GM12878 (cell line): ENCODE results near the gene DENND1A. TPM values are rescaled to one million over a fixed set of nuclear protein-coding genes. Genes with fewer than 3 reads are reported as not detected.

Experiments
- CBFB ChIP-seq: IDR thresholded peaks from 2 replicates; pipeline ENCODE4 v1.6.1; 2016; ENCODE audit warnings: antibody characterized with exemption, low read depth
- DPF2 ChIP-seq: fragments of 450-650 bp; IDR thresholded peaks from 2 replicates; pipeline ENCODE4 v1.6.1; 2017; ENCODE audit warnings: mild to moderate bottlenecking
- ESRRA ChIP-seq: IDR thresholded peaks from 2 replicates; pipeline ENCODE4 v1.6.1; 2012; ENCODE audit warnings: mild to moderate bottlenecking, low read length, improper control_type of control experiment
- EZH2 ChIP-seq: IDR thresholded peaks from 2 replicates; pipeline ENCODE4 v1.6.1; 2012; ENCODE audit warnings: low read depth, mild to moderate bottlenecking, control low read depth, inconsistent platforms, low read length, borderline replicate concordance; ENCODE audit not compliant: control insufficient read depth
- FOXK2 ChIP-seq: fragments of 450-650 bp; IDR thresholded peaks from 2 replicates; pipeline ENCODE4 v1.6.1; 2017; ENCODE audit warnings: mild to moderate bottlenecking, moderate library complexity
- GATAD2B ChIP-seq: fragments of 450-650 bp; conservative IDR thresholded peaks from 2 replicates; pipeline ENCODE4 v1.6.1; 2017; ENCODE audit warnings: low read depth, mild to moderate bottlenecking, moderate library complexity
- IKZF1 ChIP-seq: fragments of 450-650 bp; conservative IDR thresholded peaks from 2 replicates; pipeline ENCODE4 v1.6.1; 2017; ENCODE audit warnings: antibody characterized with exemption, mild to moderate bottlenecking
- IKZF2 ChIP-seq, 2 experiments: fragments of 450-650 bp; IDR thresholded peaks; 2 replicates each; pipeline ENCODE4 v1.6.1; 2017; ENCODE audit warnings: mild to moderate bottlenecking in 2 of 2, moderate library complexity in 2 of 2
- JUND ChIP-seq: IDR thresholded peaks from 2 replicates; pipeline ENCODE4 v1.6.1; 2012; ENCODE audit warnings: low read depth, mild to moderate bottlenecking, low read length, improper control_type of control experiment, moderate library complexity
- MTA2 ChIP-seq: fragments of 450-650 bp; IDR thresholded peaks from 2 replicates; pipeline ENCODE4 v1.6.1; 2016; ENCODE audit warnings: low read depth, mild to moderate bottlenecking, moderate library complexity
- PAX5 ChIP-seq: IDR thresholded peaks from 2 replicates; pipeline ENCODE4 v1.6.1; 2011; ENCODE audit warnings: low read depth, low read length, borderline replicate concordance
- RAD21 ChIP-seq: IDR thresholded peaks from 2 replicates; pipeline ENCODE4 v1.6.1; 2011; ENCODE audit warnings: mild to moderate bottlenecking, low read depth, low read length, moderate library complexity; ENCODE audit not compliant: insufficient read depth
- RAD51 ChIP-seq: fragments of 450-650 bp; IDR thresholded peaks from 2 replicates; pipeline ENCODE4 v1.6.1; 2016; ENCODE audit warnings: moderate library complexity, mild to moderate bottlenecking, inconsistent platforms
- TBL1XR1 ChIP-seq: IDR thresholded peaks from 2 replicates; pipeline ENCODE4 v1.6.1; 2012; ENCODE audit warnings: low read depth, low read length, improper control_type of control experiment
- TCF3 ChIP-seq: IDR thresholded peaks from 2 replicates; pipeline ENCODE4 v1.6.1; 2012; ENCODE audit warnings: low read depth, mild to moderate bottlenecking, low read length, borderline replicate concordance; ENCODE audit not compliant: insufficient read depth
- ZNF24 ChIP-seq: fragments of 450-650 bp; IDR thresholded peaks from 2 replicates; pipeline ENCODE4 v1.6.1; 2017; ENCODE audit warnings: antibody characterized with exemption, mild to moderate bottlenecking
- ZSCAN29 ChIP-seq: fragments of 450-650 bp; IDR thresholded peaks from 2 replicates; pipeline ENCODE4 v1.6.1; 2017; ENCODE audit warnings: mild to moderate bottlenecking, moderate library complexity
- polyA plus RNA-seq, 11 experiments: library from polyadenylated mRNA; depleted of rRNA in 4 of 11; unstranded in 6 of 11; stranded (reverse) in 5 of 11; fragments of >200 nt; fragmentation: Nextera tagmentation in 4 of 11; fragmentation: Illumina TruSeq in 1 of 11; extraction: Ambion mirVana in 4 of 11; extraction: Trizol in 1 of 11; gene quantifications; 1 replicate in 1 of 11; 2 replicates in 10 of 11; pipeline versions ENCODE4 v1.2.1 to v1.2.3, GENCODE V29; 2011 to 2016; ENCODE audit warnings: inconsistent platforms in 2 of 11, missing spikeins in 2 of 11, low read depth in 1 of 11
- total RNA-seq, 4 experiments: library from RNA; depleted of rRNA in 3 of 4; stranded (reverse); fragments of >200 nt in 3 of 4; fragmentation: Illumina TruSeq in 1 of 4; extraction: Trizol in 1 of 4; gene quantifications; 2 replicates each; pipeline versions ENCODE4 v1.2.1 to v1.2.3, GENCODE V29; 2013 to 2021
- TF ChIP-seq, protein P1 (sequence below): IDR thresholded peaks from 2 replicates; pipeline ENCODE4 v1.6.1; 2012; ENCODE audit warnings: mild to moderate bottlenecking, low read depth, low read length
- TF ChIP-seq, protein P2 (sequence below): fragments of 450-650 bp; IDR thresholded peaks from 2 replicates; pipeline ENCODE4 v1.6.1; 2017; ENCODE audit warnings: low read depth, mild to moderate bottlenecking, moderate library complexity
- TF ChIP-seq, protein P3 (sequence below): fragments of 450-650 bp; IDR thresholded peaks from 2 replicates; pipeline ENCODE4 v1.6.1; 2016; ENCODE audit warnings: mild to moderate bottlenecking

DENND1A gene
- total and polyA plus RNA-seq, 10 of the 15 experiments (the other 5 are each of a cell fraction or from before 2014, with no cell fraction given): 14.1 to 48.6 (median 35.2) TPM

DNA sequence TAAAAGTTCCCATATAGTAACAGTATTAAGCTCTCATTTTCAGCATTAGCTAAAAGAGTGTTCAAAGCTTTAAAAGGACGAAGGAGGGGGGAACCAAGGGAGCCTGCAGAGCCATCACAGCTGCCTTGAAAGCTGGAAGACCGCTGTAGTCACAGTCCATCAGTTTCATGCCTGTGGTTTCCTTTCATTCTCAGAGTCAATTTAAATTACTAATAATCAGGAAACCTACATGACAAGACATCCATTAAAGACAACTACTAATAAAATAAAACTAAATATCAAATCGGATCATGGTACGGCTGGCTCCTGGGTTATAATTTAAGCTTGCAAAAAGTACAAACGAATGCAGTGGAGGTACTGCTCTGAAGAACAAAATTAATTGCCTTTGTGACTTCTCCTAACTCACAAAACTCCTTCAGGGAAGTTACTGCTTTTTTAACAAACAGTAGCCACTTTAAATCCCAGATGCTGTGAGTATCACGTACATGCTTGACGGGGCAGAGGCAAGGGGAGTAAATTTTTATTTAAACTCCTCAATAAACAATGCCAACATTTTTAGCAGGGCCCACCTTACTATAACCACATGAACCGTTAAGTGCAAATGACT, 213.5 kb downstream of the DENND1A start (continued):
- TF ChIP-seq, protein P1, sequence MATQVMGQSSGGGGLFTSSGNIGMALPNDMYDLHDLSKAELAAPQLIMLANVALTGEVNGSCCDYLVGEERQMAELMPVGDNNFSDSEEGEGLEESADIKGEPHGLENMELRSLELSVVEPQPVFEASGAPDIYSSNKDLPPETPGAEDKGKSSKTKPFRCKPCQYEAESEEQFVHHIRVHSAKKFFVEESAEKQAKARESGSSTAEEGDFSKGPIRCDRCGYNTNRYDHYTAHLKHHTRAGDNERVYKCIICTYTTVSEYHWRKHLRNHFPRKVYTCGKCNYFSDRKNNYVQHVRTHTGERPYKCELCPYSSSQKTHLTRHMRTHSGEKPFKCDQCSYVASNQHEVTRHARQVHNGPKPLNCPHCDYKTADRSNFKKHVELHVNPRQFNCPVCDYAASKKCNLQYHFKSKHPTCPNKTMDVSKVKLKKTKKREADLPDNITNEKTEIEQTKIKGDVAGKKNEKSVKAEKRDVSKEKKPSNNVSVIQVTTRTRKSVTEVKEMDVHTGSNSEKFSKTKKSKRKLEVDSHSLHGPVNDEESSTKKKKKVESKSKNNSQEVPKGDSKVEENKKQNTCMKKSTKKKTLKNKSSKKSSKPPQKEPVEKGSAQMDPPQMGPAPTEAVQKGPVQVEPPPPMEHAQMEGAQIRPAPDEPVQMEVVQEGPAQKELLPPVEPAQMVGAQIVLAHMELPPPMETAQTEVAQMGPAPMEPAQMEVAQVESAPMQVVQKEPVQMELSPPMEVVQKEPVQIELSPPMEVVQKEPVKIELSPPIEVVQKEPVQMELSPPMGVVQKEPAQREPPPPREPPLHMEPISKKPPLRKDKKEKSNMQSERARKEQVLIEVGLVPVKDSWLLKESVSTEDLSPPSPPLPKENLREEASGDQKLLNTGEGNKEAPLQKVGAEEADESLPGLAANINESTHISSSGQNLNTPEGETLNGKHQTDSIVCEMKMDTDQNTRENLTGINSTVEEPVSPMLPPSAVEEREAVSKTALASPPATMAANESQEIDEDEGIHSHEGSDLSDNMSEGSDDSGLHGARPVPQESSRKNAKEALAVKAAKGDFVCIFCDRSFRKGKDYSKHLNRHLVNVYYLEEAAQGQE: no peak
- TF ChIP-seq TCF3 (peak; percentile 61; the same call in 1 of the 2 replicates), IKZF1 (peak; percentile 50; the same call in 1 of the 2 replicates), CBFB (0 out of 2 replicates have a peak, but pooled peaks have one; percentile 38), EZH2 (no peak), RAD51 (peak; percentile 31; the same call in 1 of the 2 replicates), FOXK2 (no peak), ESRRA (no peak), IKZF2 (IDR thresholded peaks at IDR 0.05) (peak; percentile 50 to 58; a peak in 3 of 4 replicates), ZNF24 (0 out of 2 replicates have a peak, but pooled peaks have one; percentile 32), GATAD2B (peak; percentile 47; the same call in 1 of the 2 replicates), TBL1XR1 (no peak), MTA2 (peak; percentile 71), ZSCAN29 (no peak), PAX5 (peak; percentile 68; the same call in 1 of the 2 replicates), DPF2 (peak; percentile 38; the same call in 1 of the 2 replicates), JUND (no peak), RAD21 (no peak)
- TF ChIP-seq, protein P2, sequence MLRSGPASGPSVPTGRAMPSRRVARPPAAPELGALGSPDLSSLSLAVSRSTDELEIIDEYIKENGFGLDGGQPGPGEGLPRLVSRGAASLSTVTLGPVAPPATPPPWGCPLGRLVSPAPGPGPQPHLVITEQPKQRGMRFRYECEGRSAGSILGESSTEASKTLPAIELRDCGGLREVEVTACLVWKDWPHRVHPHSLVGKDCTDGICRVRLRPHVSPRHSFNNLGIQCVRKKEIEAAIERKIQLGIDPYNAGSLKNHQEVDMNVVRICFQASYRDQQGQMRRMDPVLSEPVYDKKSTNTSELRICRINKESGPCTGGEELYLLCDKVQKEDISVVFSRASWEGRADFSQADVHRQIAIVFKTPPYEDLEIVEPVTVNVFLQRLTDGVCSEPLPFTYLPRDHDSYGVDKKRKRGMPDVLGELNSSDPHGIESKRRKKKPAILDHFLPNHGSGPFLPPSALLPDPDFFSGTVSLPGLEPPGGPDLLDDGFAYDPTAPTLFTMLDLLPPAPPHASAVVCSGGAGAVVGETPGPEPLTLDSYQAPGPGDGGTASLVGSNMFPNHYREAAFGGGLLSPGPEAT: peak; percentile 40; the same call in 1 of the 2 replicates
- TF ChIP-seq, protein P3, sequence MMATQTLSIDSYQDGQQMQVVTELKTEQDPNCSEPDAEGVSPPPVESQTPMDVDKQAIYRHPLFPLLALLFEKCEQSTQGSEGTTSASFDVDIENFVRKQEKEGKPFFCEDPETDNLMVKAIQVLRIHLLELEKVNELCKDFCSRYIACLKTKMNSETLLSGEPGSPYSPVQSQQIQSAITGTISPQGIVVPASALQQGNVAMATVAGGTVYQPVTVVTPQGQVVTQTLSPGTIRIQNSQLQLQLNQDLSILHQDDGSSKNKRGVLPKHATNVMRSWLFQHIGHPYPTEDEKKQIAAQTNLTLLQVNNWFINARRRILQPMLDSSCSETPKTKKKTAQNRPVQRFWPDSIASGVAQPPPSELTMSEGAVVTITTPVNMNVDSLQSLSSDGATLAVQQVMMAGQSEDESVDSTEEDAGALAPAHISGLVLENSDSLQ: 0 out of 2 replicates have a peak, but pooled peaks have one; percentile 10
